ENCODE data around the gene STX8.

STX8 gene

GRCh38 chr17:9241774-9242496 is 333.7 kb downstream of the STX8 start:
- TF ChIP-seq CTCF (IDR thresholded peaks at IDR 0.05; ENCODE audit: borderline replicate concordance, control extremely low read depth, extremely low read depth, insufficient read depth, missing control alignments), result no peak
- in situ Hi-C loops (cut with MboI; ENCODE audit: low sequenced_read_pairs, unreplicated experiment), result no loop called here

GRCh38 chr17:9241371-9241712 is 334.3 kb downstream of the STX8 start:
- no peak for DNase-seq (ENCODE audit: low spot score)
- TF ChIP-seq CTCF (IDR thresholded peaks at IDR 0.05; ENCODE audit: borderline replicate concordance, control extremely low read depth, extremely low read depth, insufficient read depth, missing control alignments), result no peak
- in situ Hi-C loops (cut with MboI; ENCODE audit: low sequenced_read_pairs, unreplicated experiment), result no loop called here

More at GRCh38 chr17:9241774-9242496, 333.7 kb downstream of the STX8 start:
- no peak for DNase-seq (ENCODE audit: low spot score)

GRCh38 chr17:9240659-9241370 is 334.8 kb downstream of the STX8 start:
- no peak for TF ChIP-seq CTCF (IDR thresholded peaks at IDR 0.05; ENCODE audit: borderline replicate concordance, control extremely low read depth, extremely low read depth, insufficient read depth, missing control alignments)
- in situ Hi-C loops (cut with MboI; ENCODE audit: low sequenced_read_pairs, unreplicated experiment), result no loop called here
- no peak for DNase-seq (ENCODE audit: low spot score)

GRCh38 chr17:9239793-9240658 is 335.6 kb downstream of the STX8 start:
- TF ChIP-seq CTCF (IDR thresholded peaks at IDR 0.05; ENCODE audit: borderline replicate concordance, control extremely low read depth, extremely low read depth, insufficient read depth, missing control alignments), result no peak
- DNase-seq (ENCODE audit: low spot score), result peak; percentile 95
- in situ Hi-C loops (cut with MboI; ENCODE audit: low sequenced_read_pairs, unreplicated experiment), result no loop called here

- no peak for DNase-seq (ENCODE audit: low spot score)
- in situ Hi-C loops (cut with MboI; ENCODE audit: low sequenced_read_pairs, unreplicated experiment), result no loop called here
Measured at GRCh38 chr17:9239246-9239792, 336.3 kb downstream of the STX8 start.

More at GRCh38 chr17:9239246-9239792, 336.3 kb downstream of the STX8 start:
- no peak for TF ChIP-seq CTCF (IDR thresholded peaks at IDR 0.05; ENCODE audit: borderline replicate concordance, control extremely low read depth, extremely low read depth, insufficient read depth, missing control alignments)
